Measurements from ENCODE around the gene IZUMO1.

GRCh38 chr19:48702701-48703100, 44.0 kb downstream of the IZUMO1 start:
- TF ChIP-seq CTCF (IDR thresholded peaks at IDR 0.05) = no peak
- no peak for TF ChIP-seq POLR2A (IDR thresholded peaks at IDR 0.05)

All from uterus (tissue), 2 donors.